HepG2 (cell line): ENCODE data around the gene ATP2A3. TPM values are rescaled to one million over a fixed set of nuclear protein-coding genes. Genes with fewer than 3 reads are reported as not detected.
A peak's percentile ranks its signal among the peaks of the same experiment; 100 is the strongest.

ENCODE experiments used
- ATF7-NPFF ChIP-seq: sonication (generic); formaldehyde crosslinking; IDR thresholded peaks from 2 replicates; pipeline ENCODE4 v1.8.1; 2023; ENCODE audit warnings: mild to moderate bottlenecking, low read depth, missing genetic modification reagents, moderate library complexity
- CREM ChIP-seq, 2 experiments: sonication (generic) in 1 of 2; formaldehyde crosslinking in 1 of 2; IDR thresholded peaks; 2 replicates each; pipeline versions ENCODE4 v1.4.0 to v1.6.1; 2016 to 2020; ENCODE audit warnings: antibody characterized with exemption in 1 of 2, mild to moderate bottlenecking in 1 of 2, missing genetic modification reagents in 1 of 2
- HDAC2 ChIP-seq: sonication (generic); formaldehyde crosslinking; IDR thresholded peaks from 2 replicates; pipeline ENCODE4 v1.4.0; 2020; ENCODE audit warnings: missing genetic modification reagents
- MIER2 ChIP-seq: IDR thresholded peaks from 2 replicates; pipeline ENCODE4 v1.6.1; 2016; ENCODE audit warnings: missing biosample characterization, missing genetic modification reagents
- MYNN ChIP-seq: sonication (generic); formaldehyde crosslinking; IDR thresholded peaks from 2 replicates; pipeline ENCODE4 v1.4.0; 2020; ENCODE audit warnings: mild to moderate bottlenecking, low read depth, missing genetic modification reagents
- SMAD1 ChIP-seq: sonication (generic); formaldehyde crosslinking; IDR thresholded peaks from 2 replicates; pipeline ENCODE4 v1.4.0; 2020; ENCODE audit warnings: missing genetic modification reagents, low read depth, mild to moderate bottlenecking, borderline replicate concordance
- SNAPC2 ChIP-seq: sonication (generic); formaldehyde crosslinking; IDR thresholded peaks from 2 replicates; pipeline ENCODE4 v1.8.1; 2022; ENCODE audit warnings: mild to moderate bottlenecking, missing genetic modification reagents
- YEATS2 ChIP-seq: sonication (generic); formaldehyde crosslinking; IDR thresholded peaks from 2 replicates; pipeline ENCODE4 v1.4.0; 2020; ENCODE audit warnings: missing genetic modification reagents, borderline replicate concordance
- YY1 ChIP-seq: IDR thresholded peaks from 2 replicates; pipeline ENCODE4 v1.6.1; 2011; ENCODE audit warnings: low read length, low read depth, moderate library complexity, mild to moderate bottlenecking; ENCODE audit not compliant: insufficient read depth, insufficient replicate concordance
- ZNF296 ChIP-seq: sonication (generic); formaldehyde crosslinking; conservative IDR thresholded peaks from 2 replicates; pipeline ENCODE4 v1.5.0; 2020; ENCODE audit warnings: mild to moderate bottlenecking, missing genetic modification reagents
- ZNF451 ChIP-seq: sonication (generic); formaldehyde crosslinking; IDR thresholded peaks from 2 replicates; pipeline ENCODE4 v1.5.0; 2020; ENCODE audit warnings: mild to moderate bottlenecking, missing genetic modification reagents
- ZNF556 ChIP-seq: sonication (generic); formaldehyde crosslinking; IDR thresholded peaks from 2 replicates; pipeline ENCODE4 v1.4.0; 2020; ENCODE audit warnings: mild to moderate bottlenecking, missing genetic modification reagents, borderline replicate concordance
- ZNF768 ChIP-seq: sonication (generic); formaldehyde crosslinking; IDR thresholded peaks from 2 replicates; pipeline ENCODE4 v1.4.0; 2020; ENCODE audit warnings: missing genetic modification reagents
- polyA plus RNA-seq, 8 experiments: library from polyadenylated mRNA; depleted of rRNA in 3 of 8; stranded (reverse) in 7 of 8; unstranded in 1 of 8; fragments of >200 nt; fragmentation: Illumina TruSeq in 4 of 8; extraction: Trizol in 4 of 8; gene quantifications; 2 replicates each; pipeline versions ENCODE4 v1.2.1 to v1.2.3, GENCODE V29; 2011 to 2016; ENCODE audit warnings: low read depth in 4 of 8, missing spikeins in 1 of 8, mixed read lengths in 1 of 8; ENCODE audit not compliant: insufficient read depth in 1 of 8
- total RNA-seq, 5 experiments: library from RNA; depleted of rRNA; stranded (reverse); fragments of >200 nt; fragmentation: Illumina TruSeq; extraction: Trizol; gene quantifications; 2 replicates each; pipeline ENCODE4 v1.2.3, GENCODE V29; 2016; ENCODE audit warnings: low read depth in 1 of 5
- TF ChIP-seq, protein P1 (sequence below): sonication (generic); formaldehyde crosslinking; IDR thresholded peaks from 2 replicates; pipeline ENCODE4 v1.4.0; 2020; ENCODE audit warnings: missing genetic modification reagents
- TF ChIP-seq, protein P2 (sequence below): sonication (generic); formaldehyde crosslinking; IDR thresholded peaks from 2 replicates; pipeline ENCODE4 v1.9.0; 2022; ENCODE audit warnings: low read depth, missing genetic modification reagents
- TF ChIP-seq, protein P3 (sequence below): sonication (generic); formaldehyde crosslinking; IDR thresholded peaks from 2 replicates; pipeline ENCODE4 v1.8.0; 2022; ENCODE audit warnings: mild to moderate bottlenecking, missing genetic modification reagents
- TF ChIP-seq, protein P4 (sequence below): sonication (generic); formaldehyde crosslinking; IDR thresholded peaks from 2 replicates; pipeline ENCODE4 v1.8.1; 2023; ENCODE audit warnings: mild to moderate bottlenecking, moderate library complexity, missing genetic modification reagents

ATP2A3 gene
- total and polyA plus RNA-seq, 2 of the 13 experiments (the other 11 are each of a cell fraction or from before 2014, with no cell fraction given), result 0.07 TPM; not detected in 1

DNA sequence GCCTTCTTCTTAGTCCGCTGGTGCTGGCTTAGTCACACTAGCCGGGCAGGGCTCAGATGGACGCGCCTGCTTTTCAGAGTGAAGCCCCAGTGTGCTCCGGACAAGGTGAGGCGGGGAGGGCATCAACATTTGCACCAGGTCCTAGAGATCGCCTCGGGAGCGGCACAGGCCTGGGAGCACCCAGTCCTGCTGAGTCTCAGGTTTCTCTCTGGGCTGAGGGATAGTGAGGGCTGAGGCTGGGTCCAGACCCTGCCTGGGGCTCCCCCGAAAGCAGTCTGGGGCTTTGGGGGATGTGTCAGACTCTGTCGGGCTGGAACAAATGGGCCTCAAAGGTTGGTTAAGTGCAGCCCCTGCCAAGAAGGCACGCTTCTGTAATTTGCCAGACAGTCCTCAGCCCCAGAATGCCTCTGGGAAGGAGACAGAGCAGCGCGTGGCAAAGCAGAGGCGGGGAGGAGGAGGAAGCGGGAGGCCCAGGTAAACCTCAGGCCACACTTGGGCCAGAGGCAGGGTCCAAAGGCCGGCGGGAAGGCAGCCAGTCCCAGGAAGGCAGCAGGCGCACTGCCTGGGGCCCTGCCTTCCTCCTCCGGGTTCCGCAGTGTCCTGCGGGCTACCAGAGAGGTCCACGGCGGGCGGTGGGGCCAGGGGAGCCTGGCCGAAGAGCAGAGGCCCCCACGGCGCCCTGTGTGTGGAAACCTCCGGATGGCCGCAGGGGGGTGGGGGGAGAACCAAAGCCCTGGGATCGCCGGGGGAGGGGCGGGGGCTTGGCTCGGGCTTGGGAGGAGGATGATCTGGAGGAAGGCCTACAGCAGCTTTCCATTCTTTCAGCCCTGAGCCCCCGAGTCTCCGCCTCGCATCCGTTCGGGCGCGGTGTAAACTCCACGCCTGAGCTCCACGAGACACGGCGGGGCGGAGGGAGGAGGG, 39.5 kb upstream of the ATP2A3 start (continued):
- TF ChIP-seq YY1 (peak; percentile 54), YEATS2 (CRISPR knock-in tag) (peak; percentile 65; the same call in 1 of the 2 replicates), ZNF556 (peak; percentile 76), HDAC2 (CRISPR knock-in tag) (peak; percentile 62; the same call in 1 of the 2 replicates), ZNF296 (CRISPR knock-in tag) (peak; percentile 58; the same call in 1 of the 2 replicates), CREM (IDR thresholded peaks at IDR 0.05) (0 out of 2 replicates have a peak, but pooled peaks have one; percentile 19), CREM (CRISPR knock-in tag; IDR thresholded peaks at IDR 0.05) (no peak), ZNF451 (CRISPR knock-in tag) (peak; percentile 66; the same call in 1 of the 2 replicates), SNAPC2 (CRISPR knock-in tag) (no peak), ZNF768 (CRISPR knock-in tag) (0 out of 2 replicates have a peak, but pooled peaks have one; percentile 45), ATF7-NPFF (CRISPR knock-in tag) (peak; percentile 40; the same call in 1 of the 2 replicates), MYNN (CRISPR knock-in tag) (peak; percentile 50; the same call in 1 of the 2 replicates), SMAD1 (CRISPR knock-in tag) (no peak), MIER2 (CRISPR knock-in tag) (0 out of 2 replicates have a peak, but pooled peaks have one; percentile 30)
- TF ChIP-seq, protein P1, sequence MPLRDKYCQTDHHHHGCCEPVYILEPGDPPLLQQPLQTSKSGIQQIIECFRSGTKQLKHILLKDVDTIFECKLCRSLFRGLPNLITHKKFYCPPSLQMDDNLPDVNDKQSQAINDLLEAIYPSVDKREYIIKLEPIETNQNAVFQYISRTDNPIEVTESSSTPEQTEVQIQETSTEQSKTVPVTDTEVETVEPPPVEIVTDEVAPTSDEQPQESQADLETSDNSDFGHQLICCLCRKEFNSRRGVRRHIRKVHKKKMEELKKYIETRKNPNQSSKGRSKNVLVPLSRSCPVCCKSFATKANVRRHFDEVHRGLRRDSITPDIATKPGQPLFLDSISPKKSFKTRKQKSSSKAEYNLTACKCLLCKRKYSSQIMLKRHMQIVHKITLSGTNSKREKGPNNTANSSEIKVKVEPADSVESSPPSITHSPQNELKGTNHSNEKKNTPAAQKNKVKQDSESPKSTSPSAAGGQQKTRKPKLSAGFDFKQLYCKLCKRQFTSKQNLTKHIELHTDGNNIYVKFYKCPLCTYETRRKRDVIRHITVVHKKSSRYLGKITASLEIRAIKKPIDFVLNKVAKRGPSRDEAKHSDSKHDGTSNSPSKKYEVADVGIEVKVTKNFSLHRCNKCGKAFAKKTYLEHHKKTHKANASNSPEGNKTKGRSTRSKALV, result no peak
- TF ChIP-seq, protein P2, sequence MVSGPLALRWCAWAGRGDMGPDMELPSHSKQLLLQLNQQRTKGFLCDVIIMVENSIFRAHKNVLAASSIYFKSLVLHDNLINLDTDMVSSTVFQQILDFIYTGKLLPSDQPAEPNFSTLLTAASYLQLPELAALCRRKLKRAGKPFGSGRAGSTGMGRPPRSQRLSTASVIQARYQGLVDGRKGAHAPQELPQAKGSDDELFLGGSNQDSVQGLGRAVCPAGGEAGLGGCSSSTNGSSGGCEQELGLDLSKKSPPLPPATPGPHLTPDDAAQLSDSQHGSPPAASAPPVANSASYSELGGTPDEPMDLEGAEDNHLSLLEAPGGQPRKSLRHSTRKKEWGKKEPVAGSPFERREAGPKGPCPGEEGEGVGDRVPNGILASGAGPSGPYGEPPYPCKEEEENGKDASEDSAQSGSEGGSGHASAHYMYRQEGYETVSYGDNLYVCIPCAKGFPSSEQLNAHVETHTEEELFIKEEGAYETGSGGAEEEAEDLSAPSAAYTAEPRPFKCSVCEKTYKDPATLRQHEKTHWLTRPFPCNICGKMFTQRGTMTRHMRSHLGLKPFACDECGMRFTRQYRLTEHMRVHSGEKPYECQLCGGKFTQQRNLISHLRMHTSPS (CRISPR knock-in tag), result no peak; the same call in 1 of the 2 replicates
- TF ChIP-seq, protein P3, sequence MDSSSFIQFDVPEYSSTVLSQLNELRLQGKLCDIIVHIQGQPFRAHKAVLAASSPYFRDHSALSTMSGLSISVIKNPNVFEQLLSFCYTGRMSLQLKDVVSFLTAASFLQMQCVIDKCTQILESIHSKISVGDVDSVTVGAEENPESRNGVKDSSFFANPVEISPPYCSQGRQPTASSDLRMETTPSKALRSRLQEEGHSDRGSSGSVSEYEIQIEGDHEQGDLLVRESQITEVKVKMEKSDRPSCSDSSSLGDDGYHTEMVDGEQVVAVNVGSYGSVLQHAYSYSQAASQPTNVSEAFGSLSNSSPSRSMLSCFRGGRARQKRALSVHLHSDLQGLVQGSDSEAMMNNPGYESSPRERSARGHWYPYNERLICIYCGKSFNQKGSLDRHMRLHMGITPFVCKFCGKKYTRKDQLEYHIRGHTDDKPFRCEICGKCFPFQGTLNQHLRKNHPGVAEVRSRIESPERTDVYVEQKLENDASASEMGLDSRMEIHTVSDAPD (CRISPR knock-in tag), result peak; percentile 56; the same call in 1 of the 2 replicates
- TF ChIP-seq, protein P4, sequence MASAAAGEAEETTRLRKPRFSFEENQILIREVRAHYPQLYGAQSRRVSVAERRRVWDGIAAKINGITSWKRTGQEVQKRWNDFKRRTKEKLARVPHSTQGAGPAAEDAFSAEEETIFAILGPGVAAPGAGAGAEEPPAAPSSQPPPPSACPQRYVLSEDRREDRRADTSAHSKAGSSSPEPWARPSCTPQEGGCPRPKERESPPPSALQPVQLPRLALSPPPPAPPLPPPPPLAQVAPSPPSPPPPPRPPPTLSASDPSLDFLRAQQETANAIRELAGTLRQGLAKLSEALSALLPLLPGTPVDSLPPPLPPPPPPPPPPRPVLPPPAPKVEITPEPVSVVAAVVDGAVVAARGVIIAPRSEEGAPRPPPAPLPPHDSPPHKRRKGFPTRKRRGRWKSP (CRISPR knock-in tag), result peak; percentile 11; the same call in 1 of the 2 replicates
